Measurements from ENCODE around the gene CCDC169.

The CCDC169 gene

GRCh38 chr13:36231236-36231635 is 66.4 kb downstream of the CCDC169 start:
- DNase-seq: no peak

DNA sequence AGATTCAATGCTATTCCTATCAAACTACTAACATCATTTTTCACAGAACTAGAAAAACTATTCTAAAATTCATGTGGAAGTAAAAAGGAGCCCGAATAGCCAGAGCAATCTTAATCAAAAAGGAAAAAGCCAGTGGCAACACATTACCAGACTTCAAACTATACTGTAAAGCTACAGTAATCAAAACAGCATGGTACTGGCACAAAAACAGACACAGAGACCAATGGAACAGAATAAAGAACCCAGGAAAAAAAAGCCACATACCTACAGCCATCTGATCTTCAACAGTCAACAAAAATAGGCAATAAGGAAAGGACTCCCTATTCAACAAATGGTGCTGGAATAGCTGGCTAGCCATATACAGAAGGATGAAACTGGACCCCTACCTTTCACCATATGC is 72.9 kb downstream of the CCDC169 start:
- no peak for DNase-seq

- DNase-seq: no peak
Measured at GRCh38 chr13:36219883-36220282, 77.7 kb downstream of the CCDC169 start.

DNA sequence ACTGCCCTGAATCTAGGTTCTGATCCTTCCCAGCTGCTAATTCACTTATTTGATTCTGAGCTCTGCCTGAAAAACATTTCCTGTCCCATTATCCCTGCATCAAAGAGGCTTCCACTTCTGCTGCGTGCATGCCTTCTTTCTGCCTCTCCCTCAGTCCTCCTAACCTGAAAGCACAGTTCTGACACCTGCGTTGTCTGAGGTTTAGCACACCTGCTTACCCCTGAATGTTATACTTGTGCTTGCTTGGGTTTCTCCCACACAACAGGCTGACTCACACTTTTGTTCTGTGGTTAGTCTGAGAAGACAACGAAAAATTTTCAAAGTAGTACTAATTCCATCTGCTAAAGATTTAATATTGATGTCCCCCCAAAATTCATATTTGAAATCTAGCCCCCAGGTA is 80.2 kb downstream of the CCDC169 start:
- DNase-seq: no peak

DNA sequence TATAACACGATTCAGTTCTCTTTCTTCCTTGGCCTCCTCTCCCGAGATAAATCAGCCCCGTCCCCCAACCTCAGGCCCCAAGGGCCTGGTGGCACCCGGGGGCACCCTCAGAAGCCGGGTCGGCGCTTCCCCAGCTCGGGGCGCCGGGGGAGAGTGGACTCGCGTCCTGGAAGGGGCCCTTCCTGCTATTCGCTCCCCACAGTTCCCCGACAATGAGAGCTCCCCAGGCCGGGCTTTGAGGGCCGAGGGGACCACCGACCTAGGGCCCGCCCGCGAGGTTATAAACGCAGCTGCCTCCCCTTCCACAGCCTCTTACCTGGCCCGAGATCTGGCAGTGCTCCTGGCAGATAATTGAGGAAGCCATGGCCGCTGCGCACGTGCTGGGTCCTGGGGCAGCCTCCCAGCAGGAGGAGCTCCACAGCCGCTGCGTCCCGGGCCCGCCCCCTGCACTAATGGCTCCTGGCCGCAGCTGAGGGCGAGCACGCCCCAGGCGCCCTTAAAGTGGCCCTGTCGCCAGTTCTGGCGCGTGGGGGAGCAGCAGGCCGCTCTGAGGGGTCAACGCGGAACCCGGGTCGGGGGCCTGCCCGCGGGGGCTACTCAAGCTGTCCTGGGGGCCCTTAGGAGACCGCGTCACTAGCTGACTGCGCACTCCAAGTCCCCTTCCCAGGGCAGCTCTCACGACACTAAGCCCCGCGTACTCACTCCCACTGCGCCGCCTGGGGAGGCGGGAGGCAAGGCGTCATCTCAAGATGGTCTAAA is 83.3 kb downstream of the CCDC169 start, which contains the start of gene SOHLH2:
SOHLH2 (minus strand) TSS at position 394 of the 759 bp plus-strand sequence; CDS start at position 364, 30 bp downstream.
- DNase-seq: no peak

DNA sequence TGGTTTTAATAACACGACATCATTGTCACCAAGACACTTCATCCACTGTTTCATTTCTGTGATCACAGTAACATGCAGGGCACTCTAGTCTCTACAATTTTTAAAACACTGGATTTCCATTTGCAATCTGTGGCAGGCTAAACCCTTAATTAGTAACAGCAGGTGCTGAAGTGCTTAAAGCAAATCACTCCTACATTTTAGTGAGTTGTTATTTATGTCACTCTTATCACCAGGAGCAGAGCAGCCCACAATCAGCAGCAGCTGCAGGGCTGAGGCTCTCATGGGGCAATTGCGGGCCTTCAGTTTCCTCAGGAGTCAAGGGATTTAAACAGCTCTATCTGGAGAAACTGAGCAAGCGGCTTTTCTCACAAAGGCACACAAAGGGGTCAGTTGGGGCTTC is 84.8 kb downstream of the CCDC169 start:
- DNase-seq: no peak

DNA sequence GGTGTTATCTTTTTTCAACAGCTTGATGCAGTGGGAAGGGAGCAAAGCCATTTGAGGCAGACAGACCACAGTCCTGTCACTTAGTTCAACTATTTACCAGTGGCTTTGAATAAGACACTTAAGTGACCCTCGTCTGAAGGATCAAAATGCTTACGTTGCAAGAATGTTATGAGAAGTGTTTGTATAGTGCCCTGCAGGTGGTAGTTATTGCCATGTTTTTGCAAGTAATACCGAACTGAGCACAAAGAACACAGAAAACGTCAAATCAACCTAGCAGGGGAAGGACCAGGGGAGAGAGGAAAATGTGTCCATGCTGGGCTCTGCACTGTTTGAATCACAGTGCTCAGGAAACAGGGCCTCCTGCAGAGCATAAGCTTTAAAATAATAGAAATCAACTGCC is 86.0 kb downstream of the CCDC169 start:
- DNase-seq: no peak

DNA sequence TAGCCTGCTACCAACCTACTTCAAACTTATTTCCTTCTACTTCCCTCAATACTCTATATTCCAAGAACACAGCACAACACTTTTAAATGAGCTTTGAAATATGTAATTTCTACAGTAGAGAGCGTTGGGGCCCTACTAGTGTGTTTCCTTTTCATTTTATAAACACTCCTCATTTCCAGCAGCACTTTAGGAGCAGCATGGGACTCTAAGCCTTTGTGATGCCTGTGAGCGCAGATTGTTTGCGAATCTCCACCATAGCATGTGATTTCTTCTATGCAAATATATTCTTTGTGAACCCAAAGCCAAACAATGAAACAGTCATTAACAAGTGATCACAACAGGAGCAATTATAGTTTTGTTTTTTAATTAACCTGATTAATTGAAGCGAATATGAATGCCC is 86.9 kb downstream of the CCDC169 start:
- no peak for DNase-seq

DNA sequence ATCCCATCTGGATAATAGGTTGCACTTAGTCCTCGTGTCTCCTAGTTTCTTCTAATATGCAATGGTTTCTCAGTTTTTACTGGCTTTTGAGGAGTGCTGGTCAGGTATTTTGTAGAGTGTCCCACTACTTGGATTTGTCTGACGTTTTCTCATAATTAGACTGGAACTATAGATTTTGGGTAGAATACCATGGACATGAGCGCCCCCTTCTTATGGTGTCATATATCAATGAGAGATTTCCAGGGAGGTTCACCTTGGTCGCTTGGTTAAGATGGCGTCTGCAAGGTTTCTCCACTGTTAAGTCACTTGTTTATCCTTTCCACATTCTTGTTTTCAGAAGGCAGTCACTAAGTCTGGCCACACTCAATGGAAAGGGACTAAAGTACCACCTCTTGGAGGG is 89.9 kb downstream of the CCDC169 start:
- no peak for DNase-seq

GRCh38 chr13:36193151-36193855 is 104.3 kb downstream of the CCDC169 start:
- DNase-seq: no peak

- no peak for DNase-seq
Measured at GRCh38 chr13:36192166-36192565, 105.4 kb downstream of the CCDC169 start.

DNA sequence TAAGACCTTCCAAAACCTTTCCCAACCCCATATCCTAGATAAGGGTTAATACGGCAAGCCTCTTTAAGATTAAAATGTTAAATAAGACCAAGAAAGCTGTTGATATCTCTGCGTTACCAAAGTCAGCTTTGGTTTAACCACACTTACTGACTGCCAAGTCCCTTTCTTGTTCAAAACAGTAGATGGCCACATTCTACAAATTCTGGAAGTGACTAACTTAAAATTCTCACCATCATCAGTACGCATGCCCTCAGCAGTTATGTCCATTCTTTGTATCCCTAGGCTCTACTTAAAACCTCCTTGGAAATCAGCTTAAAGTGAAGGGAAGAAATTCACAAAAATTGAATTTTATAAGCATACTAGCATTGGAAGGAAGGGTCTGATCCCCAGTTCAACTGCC is 106.8 kb downstream of the CCDC169 start:
- DNase-seq: no peak

DNA sequence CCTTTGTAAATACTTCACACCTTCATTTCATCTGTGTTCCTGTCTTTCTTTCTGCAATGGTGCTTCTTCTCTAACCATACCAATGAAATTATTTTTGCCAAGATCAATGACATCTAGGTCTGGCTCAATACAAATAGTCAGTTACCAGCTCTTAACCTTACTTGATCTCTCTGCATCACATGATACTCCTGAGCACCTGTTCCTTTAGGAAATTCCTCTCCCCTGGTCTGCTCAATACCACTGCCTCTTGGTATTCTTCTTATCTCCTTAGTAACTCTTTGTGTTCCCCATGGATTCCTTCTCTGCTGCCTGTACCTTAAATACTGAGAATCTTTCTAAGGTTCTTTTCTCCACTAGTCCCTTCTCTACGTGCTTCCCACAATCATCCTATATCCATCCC is 109.2 kb downstream of the CCDC169 start:
- DNase-seq: no peak

- DNase-seq: no peak
Measured at GRCh38 chr13:36183901-36184300, 113.7 kb downstream of the CCDC169 start.

Data from CD4-positive, alpha-beta T cell treated with Interleukin-4 for 4 hours (primary cell).